Bronchus fibroblast of lung (primary cell): Measurements from ENCODE around the gene APOBR. TPM values are rescaled to one million over a fixed set of nuclear protein-coding genes. Genes with fewer than 3 reads are reported as not detected.

Source experiments
- total RNA-seq: library from RNA; depleted of rRNA; stranded (reverse); fragments of >200 nt; gene quantifications from 2 replicates; pipeline ENCODE4 v1.2.3, GENCODE V29; 2015

The APOBR gene
- not detected in 2 replicates for total RNA-seq

GRCh38 chr16:28494121-28494851 is at the start of gene APOBR:
TSS of gene APOBR (plus strand) at chr16:28494643. CDS start at chr16:28494682, 39 bp downstream.

GRCh38 chr16:28491970-28492474 is 2.4 kb upstream of the APOBR start, which contains the start of gene CLN3:
TSS of gene CLN3 (minus strand) at chr16:28492074. CDS start at chr16:28491759, 315 bp downstream.

GRCh38 chr16:28538733-28539596 is 44.5 kb downstream of the APOBR start, which contains the start of gene NUPR1:
TSS of gene NUPR1 (minus strand) at chr16:28538974. CDS start at chr16:28538907, 67 bp downstream.

Other genes with a start within 250 kb of the APOBR start
- under 0.01 TPM in 2 replicates for gene SBK1, start 202.1 kb upstream of the APOBR start, total RNA-seq
- gene NPIPB6, start 131.1 kb upstream of the APOBR start, total RNA-seq = 0.17 and 0.30 TPM in 2 replicates
- gene EIF3CL, start 90.8 kb upstream of the APOBR start, total RNA-seq = 147 and 181 TPM in 2 replicates
- gene NPIPB7, start 22.3 kb upstream of the APOBR start, total RNA-seq = not detected in 2 replicates
- 11.1 and 11.4 TPM in 2 replicates for gene CLN3, start 2.6 kb upstream of the APOBR start, total RNA-seq
- gene IL27, start 12.2 kb downstream of the APOBR start, total RNA-seq = not detected in 2 replicates
- 16.2 and 20.3 TPM in 2 replicates for gene NUPR1, start 44.3 kb downstream of the APOBR start, total RNA-seq
- 12.3 and 14.6 TPM in 2 replicates for gene SGF29, start 59.3 kb downstream of the APOBR start, total RNA-seq
- gene SULT1A2, start 102.4 kb downstream of the APOBR start, total RNA-seq = not detected in 2 replicates
- gene SULT1A1, start 115.4 kb downstream of the APOBR start, total RNA-seq = 1.0 and 1.3 TPM in 2 replicates
- gene NPIPB8, start 143.4 kb downstream of the APOBR start, total RNA-seq = not detected in 2 replicates
- gene EIF3C, start 216.8 kb downstream of the APOBR start, total RNA-seq = 254 and 358 TPM in 2 replicates